NB4 (cell line): ENCODE data around the gene WNT7B.

ENCODE experiments used
- CTCF ChIP-seq: IDR thresholded peaks from one replicate; pipeline ENCODE4 v1.5.1; 2012; ENCODE audit warnings: low read depth, low read length
- MAX ChIP-seq: IDR thresholded peaks from 2 replicates; pipeline ENCODE4 v1.6.1; 2011; ENCODE audit warnings: low read depth, low read length

- TF ChIP-seq MAX (no peak), CTCF (no peak)
Observed at GRCh38 chr22:45987136-45987861, 10.3 kb upstream of the WNT7B start.
